Thoracic aorta (tissue), 2 donors: ENCODE results near the gene ADAMTS12. TPM values are rescaled to one million over a fixed set of nuclear protein-coding genes. Genes with fewer than 3 reads are reported as not detected.

ENCODE experiments used
- ATAC-seq: fragments of 150-250 bp; one replicate; pipeline ENCODE4 v1.8.0; 2017; ENCODE audit warnings: low read depth; ENCODE audit not compliant: insufficient number of reproducible peaks, low FRiP score
- DNase-seq: peaks from one replicate; pipeline ENCODE4 v3.0.0-alpha.2; 2020; ENCODE audit warnings: low spot score
- H3K27ac ChIP-seq, 2 donors: fragments of 200-600 bp; sonication (generic); 1 replicate in 1 of 2; 2 replicates in 1 of 2; pipeline ENCODE4 v1.5.1; 2016; ENCODE audit warnings: mild to moderate bottlenecking in 2 of 2, moderate library complexity in 2 of 2
- H3K27me3 ChIP-seq: fragments of 200-600 bp; sonication (generic); replicated peaks from 2 replicates; pipeline ENCODE4 v1.6.0; 2016; ENCODE audit warnings: mild to moderate bottlenecking; ENCODE audit not compliant: insufficient read depth
- H3K36me3 ChIP-seq: fragments of 200-600 bp; sonication (generic); one replicate; pipeline ENCODE4 v1.5.1; 2016
- H3K4me1 ChIP-seq, 2 donors: fragments of 200-600 bp; sonication (generic); 1 replicate in 1 of 2; 2 replicates in 1 of 2; pipeline versions ENCODE4 v1.5.1 to v1.6.0; 2016; ENCODE audit warnings: low read depth in 2 of 2, mild to moderate bottlenecking in 1 of 2; ENCODE audit not compliant: control insufficient read depth in 1 of 2
- H3K4me3 ChIP-seq: fragments of 200-600 bp; sonication (generic); 2 replicates; pipeline ENCODE4 v1.5.1; 2016; ENCODE audit warnings: mild to moderate bottlenecking
- H3K9me3 ChIP-seq: fragments of 200-600 bp; sonication (generic); 2 replicates; pipeline ENCODE4 v1.5.1; 2016
- CTCF ChIP-seq: fragments of 200-600 bp; sonication (generic); IDR thresholded peaks from one replicate; pipeline ENCODE4 v1.5.1; 2019; ENCODE audit warnings: antibody characterized with exemption
- total RNA-seq, 2 donors: library from RNA; depleted of rRNA; stranded (reverse); fragments of >200 nt; gene quantifications; one replicate each; pipeline versions ENCODE4 v1.1.0 to v1.2.3, GENCODE V29; 2016

The ADAMTS12 gene
- total RNA-seq, 2 donors from 2014 or later, result 7.3 to 8.0 TPM

GRCh38 chr5:33513462-33514185 is 378.2 kb downstream of the ADAMTS12 start:
- peak overlapping the region; percentile 19 to 29 for H3K27ac ChIP-seq
- peak; percentile 31 for DNase-seq
- no peaks in the 10 kb centered on the region for H3K36me3 ChIP-seq
- H3K4me3 ChIP-seq, result no peak overlapping the region
- no peak for TF ChIP-seq CTCF
- peaks cover 0 to 34% of the 10 kb centered on the region in 2 donors for H3K4me1 ChIP-seq
- no peaks in the 10 kb centered on the region for H3K27me3 ChIP-seq
- H3K9me3 ChIP-seq, result no peaks in the 10 kb centered on the region
- peak; percentile 70 for ATAC-seq

GRCh38 chr5:33509036-33509435 is 382.8 kb downstream of the ADAMTS12 start:
- no peak overlapping the region for H3K4me3 ChIP-seq

GRCh38 chr5:33507426-33507825 is 384.4 kb downstream of the ADAMTS12 start:
- no peak overlapping the region for H3K4me3 ChIP-seq
- DNase-seq (no peak), ATAC-seq (no peak)
- peaks cover 0 to 6% of the 10 kb centered on the region in 2 donors for H3K4me1 ChIP-seq
- H3K27ac ChIP-seq, result no peak overlapping the region
- no peaks in the 10 kb centered on the region for H3K36me3 ChIP-seq
- H3K27me3 ChIP-seq, result no peaks in the 10 kb centered on the region
- no peak for TF ChIP-seq CTCF
- H3K9me3 ChIP-seq, result no peaks in the 10 kb centered on the region

More at GRCh38 chr5:33509036-33509435, 382.8 kb downstream of the ADAMTS12 start:
- no peaks in the 10 kb centered on the region for H3K36me3 ChIP-seq
- no peak for DNase-seq
- H3K27ac ChIP-seq, result no peak overlapping the region
- H3K9me3 ChIP-seq, result no peaks in the 10 kb centered on the region
- H3K4me1 ChIP-seq, result peaks cover 0 to 20% of the 10 kb centered on the region in 2 donors
- H3K27me3 ChIP-seq, result no peaks in the 10 kb centered on the region
- no peak for TF ChIP-seq CTCF
- ATAC-seq, result no peak

- DNase-seq, result no peak
- no peak for ATAC-seq
Measured at GRCh38 chr5:33504570-33504969, 387.2 kb downstream of the ADAMTS12 start.

GRCh38 chr5:33501899-33502298 is 389.9 kb downstream of the ADAMTS12 start:
- DNase-seq (no peak), ATAC-seq (no peak)
- no peaks in the 10 kb centered on the region for H3K27me3 ChIP-seq
- H3K4me1 ChIP-seq, result peaks cover 0 to 6% of the 10 kb centered on the region in 2 donors
- H3K36me3 ChIP-seq, result no peaks in the 10 kb centered on the region
- no peaks in the 10 kb centered on the region for H3K9me3 ChIP-seq
- no peak overlapping the region for H3K27ac ChIP-seq
- no peak for TF ChIP-seq CTCF
- no peak overlapping the region for H3K4me3 ChIP-seq

More at GRCh38 chr5:33504570-33504969, 387.2 kb downstream of the ADAMTS12 start:
- H3K36me3 ChIP-seq, result no peaks in the 10 kb centered on the region
- H3K4me3 ChIP-seq, result no peak overlapping the region
- TF ChIP-seq CTCF, result no peak
- peaks cover 0 to 6% of the 10 kb centered on the region in 2 donors for H3K4me1 ChIP-seq
- no peaks in the 10 kb centered on the region for H3K27me3 ChIP-seq
- H3K9me3 ChIP-seq, result no peaks in the 10 kb centered on the region
- H3K27ac ChIP-seq, result no peak overlapping the region
